Measurements from ENCODE around the gene IFI44L. TPM values are rescaled to one million over a fixed set of nuclear protein-coding genes. Genes with fewer than 3 reads are reported as not detected.

IFI44L gene
- total RNA-seq, 1 donor from 2014 or later, result 0.05 TPM

DNA sequence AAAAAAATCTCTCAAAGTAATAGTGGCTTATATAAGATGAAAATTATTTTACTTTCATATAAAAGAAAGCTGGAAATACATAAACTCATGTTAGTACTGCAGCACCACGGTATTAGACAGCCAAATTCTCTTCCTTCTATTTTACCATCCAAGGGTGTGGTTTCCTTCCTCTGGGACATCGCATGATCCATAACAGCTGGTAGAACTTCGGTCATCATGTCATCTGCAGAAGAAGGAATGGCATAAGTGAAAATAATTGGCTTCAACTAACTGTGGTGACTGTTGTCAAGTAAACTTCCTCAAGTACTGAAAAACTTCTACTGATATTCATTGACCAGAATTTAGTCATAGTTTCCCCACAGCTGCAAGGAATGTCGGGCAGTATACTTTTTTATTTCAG, 28.3 kb upstream of the IFI44L start:
- no peak overlapping the region for H3K27ac Mint-ChIP-seq (ENCODE audit: unreplicated experiment)
- no peaks in the 10 kb centered on the region for H3K36me3 Mint-ChIP-seq (ENCODE audit: low read depth)
- no peak overlapping the region for H3K4me3 Mint-ChIP-seq
- peaks cover 2% of the 10 kb centered on the region for H3K9me3 Mint-ChIP-seq
- H3K27me3 Mint-ChIP-seq (ENCODE audit: low read depth), result no peaks in the 10 kb centered on the region
- TF ChIP-seq, protein P1, sequence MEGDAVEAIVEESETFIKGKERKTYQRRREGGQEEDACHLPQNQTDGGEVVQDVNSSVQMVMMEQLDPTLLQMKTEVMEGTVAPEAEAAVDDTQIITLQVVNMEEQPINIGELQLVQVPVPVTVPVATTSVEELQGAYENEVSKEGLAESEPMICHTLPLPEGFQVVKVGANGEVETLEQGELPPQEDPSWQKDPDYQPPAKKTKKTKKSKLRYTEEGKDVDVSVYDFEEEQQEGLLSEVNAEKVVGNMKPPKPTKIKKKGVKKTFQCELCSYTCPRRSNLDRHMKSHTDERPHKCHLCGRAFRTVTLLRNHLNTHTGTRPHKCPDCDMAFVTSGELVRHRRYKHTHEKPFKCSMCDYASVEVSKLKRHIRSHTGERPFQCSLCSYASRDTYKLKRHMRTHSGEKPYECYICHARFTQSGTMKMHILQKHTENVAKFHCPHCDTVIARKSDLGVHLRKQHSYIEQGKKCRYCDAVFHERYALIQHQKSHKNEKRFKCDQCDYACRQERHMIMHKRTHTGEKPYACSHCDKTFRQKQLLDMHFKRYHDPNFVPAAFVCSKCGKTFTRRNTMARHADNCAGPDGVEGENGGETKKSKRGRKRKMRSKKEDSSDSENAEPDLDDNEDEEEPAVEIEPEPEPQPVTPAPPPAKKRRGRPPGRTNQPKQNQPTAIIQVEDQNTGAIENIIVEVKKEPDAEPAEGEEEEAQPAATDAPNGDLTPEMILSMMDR (conservative IDR thresholded peaks at IDR 0.05), result no peak
- no peak for DNase-seq (ENCODE audit: low read depth, low spot score)
- no peaks in the 10 kb centered on the region for H3K4me1 Mint-ChIP-seq

DNA sequence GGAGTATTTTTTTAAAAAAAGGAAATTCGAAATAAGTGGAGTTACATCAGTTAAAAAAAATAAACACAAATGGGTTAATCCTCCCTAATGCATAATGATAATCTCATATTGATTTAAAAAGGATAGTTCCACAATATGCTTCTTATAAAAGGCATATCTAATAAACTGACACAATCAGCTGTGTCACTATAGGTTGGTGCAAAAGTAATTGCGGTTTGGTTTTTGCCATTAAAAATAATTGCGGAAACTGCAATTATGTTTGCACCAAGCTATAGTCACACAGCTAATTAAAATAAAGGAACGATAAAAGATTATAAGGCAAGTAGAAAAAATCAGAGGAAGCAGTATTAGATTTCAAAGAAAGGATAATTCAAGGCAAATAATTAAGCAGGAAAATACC, 21.0 kb upstream of the IFI44L start:
- TF ChIP-seq, protein P1 (conservative IDR thresholded peaks at IDR 0.05), result no peak
- no peaks in the 10 kb centered on the region for H3K27me3 Mint-ChIP-seq (ENCODE audit: low read depth)
- H3K9me3 Mint-ChIP-seq, result no peaks in the 10 kb centered on the region
- H3K27ac Mint-ChIP-seq (ENCODE audit: unreplicated experiment), result no peak overlapping the region
- no peak overlapping the region for H3K4me3 Mint-ChIP-seq
- no peaks in the 10 kb centered on the region for H3K36me3 Mint-ChIP-seq (ENCODE audit: low read depth)
- DNase-seq (ENCODE audit: low read depth, low spot score), result no peak
- H3K4me1 Mint-ChIP-seq, result no peaks in the 10 kb centered on the region

DNA sequence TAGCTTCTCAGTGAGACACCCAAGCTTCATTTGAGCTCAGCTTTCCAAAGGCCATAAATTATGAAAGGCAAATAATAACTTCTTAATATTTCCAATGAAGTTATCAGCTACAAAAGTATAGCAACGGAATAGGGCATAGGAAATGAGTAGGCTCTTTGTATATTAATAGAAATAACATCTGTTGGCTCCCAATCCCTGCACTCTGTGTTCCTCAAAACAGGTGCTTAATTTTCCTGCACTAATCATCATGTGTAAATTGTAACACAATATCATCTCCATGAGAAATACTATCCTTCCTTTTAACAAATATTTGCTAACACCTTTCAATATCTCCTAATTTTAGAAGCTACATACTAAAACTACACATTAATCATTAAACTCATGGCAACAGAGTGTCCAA, 19.2 kb upstream of the IFI44L start:
- TF ChIP-seq, protein P1 (conservative IDR thresholded peaks at IDR 0.05), result no peak
- H3K27me3 Mint-ChIP-seq (ENCODE audit: low read depth), result no peaks in the 10 kb centered on the region
- H3K9me3 Mint-ChIP-seq, result no peaks in the 10 kb centered on the region
- H3K36me3 Mint-ChIP-seq (ENCODE audit: low read depth), result no peaks in the 10 kb centered on the region
- H3K4me3 Mint-ChIP-seq, result no peak overlapping the region
- no peak overlapping the region for H3K27ac Mint-ChIP-seq (ENCODE audit: unreplicated experiment)
- no peak for DNase-seq (ENCODE audit: low read depth, low spot score)
- H3K4me1 Mint-ChIP-seq, result no peaks in the 10 kb centered on the region

DNA sequence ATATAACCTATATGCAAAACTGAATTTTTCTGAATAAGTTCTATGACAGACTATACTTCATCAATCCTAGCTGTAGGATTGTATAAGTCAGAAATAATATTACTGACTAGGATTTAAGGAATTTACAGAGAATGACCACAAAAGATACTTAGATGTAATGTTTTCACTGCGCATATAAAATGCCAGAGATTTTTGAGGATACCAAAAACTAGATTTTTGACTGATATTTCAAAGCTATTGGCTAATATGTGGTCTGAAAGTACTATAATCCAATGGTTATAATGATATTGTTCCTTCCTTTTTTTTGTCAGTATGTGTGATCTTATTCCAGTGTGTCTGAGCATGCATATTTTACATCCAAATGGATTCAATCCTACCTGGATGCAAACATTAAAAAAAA, 17.0 kb upstream of the IFI44L start:
- H3K4me3 Mint-ChIP-seq, result no peak overlapping the region
- no peak for DNase-seq (ENCODE audit: low read depth, low spot score)
- H3K36me3 Mint-ChIP-seq (ENCODE audit: low read depth), result no peaks in the 10 kb centered on the region
- no peaks in the 10 kb centered on the region for H3K27me3 Mint-ChIP-seq (ENCODE audit: low read depth)
- H3K27ac Mint-ChIP-seq (ENCODE audit: unreplicated experiment), result no peak overlapping the region
- no peaks in the 10 kb centered on the region for H3K9me3 Mint-ChIP-seq
- no peaks in the 10 kb centered on the region for H3K4me1 Mint-ChIP-seq
- TF ChIP-seq, protein P1 (conservative IDR thresholded peaks at IDR 0.05), result no peak

DNA sequence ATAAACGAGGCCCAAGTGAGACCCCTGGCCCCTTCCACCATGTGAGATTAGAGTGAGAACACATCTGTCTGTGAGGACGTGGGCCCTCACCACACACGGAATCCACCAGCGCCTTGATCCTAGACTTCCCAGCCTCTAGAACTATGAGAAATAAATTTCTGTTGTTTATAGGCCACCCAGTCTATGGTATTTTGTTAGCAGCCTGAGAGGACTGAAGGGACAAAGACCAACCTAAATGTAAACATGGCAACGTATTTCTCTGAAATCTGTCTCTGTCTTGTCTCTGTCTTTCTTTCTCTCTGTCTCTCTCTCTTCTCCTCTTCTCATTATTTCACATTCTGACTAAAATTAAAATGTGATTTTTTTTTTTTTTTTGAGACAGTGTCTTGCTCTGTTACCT, 15.6 kb upstream of the IFI44L start:
- Mint-ChIP-seq H3K27me3 (ENCODE audit: low read depth) (no peaks in the 10 kb centered on the region), H3K4me1 (no peaks in the 10 kb centered on the region), H3K27ac (ENCODE audit: unreplicated experiment) (no peak overlapping the region), H3K36me3 (ENCODE audit: low read depth) (no peaks in the 10 kb centered on the region), H3K4me3 (no peak overlapping the region), H3K9me3 (no peaks in the 10 kb centered on the region)
- TF ChIP-seq, protein P1 (conservative IDR thresholded peaks at IDR 0.05), result no peak
- no peak for DNase-seq (ENCODE audit: low read depth, low spot score)

DNA sequence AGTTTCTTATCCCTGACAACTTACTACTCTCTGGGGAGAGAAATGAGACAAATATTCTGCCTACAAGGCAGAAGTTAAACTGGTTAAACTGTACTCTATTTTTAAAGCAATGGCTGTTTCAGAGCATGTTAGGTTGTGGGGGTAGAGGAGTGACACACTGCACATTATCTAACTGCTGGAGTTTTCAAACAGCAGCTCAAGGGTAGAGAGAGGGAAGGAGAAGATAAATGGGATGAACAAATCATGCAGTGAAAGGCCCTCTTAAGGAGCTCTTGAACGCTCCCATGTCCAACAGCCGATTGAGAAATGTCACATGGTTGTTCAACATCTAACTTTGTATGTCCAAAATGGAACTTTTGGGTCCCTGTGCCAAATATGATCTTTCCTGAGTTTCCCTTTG, 14.0 kb upstream of the IFI44L start:
- no peak overlapping the region for H3K4me3 Mint-ChIP-seq
- peaks cover 4% of the 10 kb centered on the region for H3K27me3 Mint-ChIP-seq (ENCODE audit: low read depth)
- no peak for DNase-seq (ENCODE audit: low read depth, low spot score)
- no peaks in the 10 kb centered on the region for H3K36me3 Mint-ChIP-seq (ENCODE audit: low read depth)
- H3K9me3 Mint-ChIP-seq, result no peaks in the 10 kb centered on the region
- H3K4me1 Mint-ChIP-seq, result no peaks in the 10 kb centered on the region
- TF ChIP-seq, protein P1 (conservative IDR thresholded peaks at IDR 0.05), result no peak
- H3K27ac Mint-ChIP-seq (ENCODE audit: unreplicated experiment), result no peak overlapping the region

Data from neural crest cell (in vitro differentiated cells).